ENCODE measurements around the gene CREB3.

The CREB3 gene

GRCh38 chr9:35781066-35781465 lies 48.6 kb downstream of the CREB3 start:
- DNase-seq (ENCODE audit: low spot score): no peak

DNA sequence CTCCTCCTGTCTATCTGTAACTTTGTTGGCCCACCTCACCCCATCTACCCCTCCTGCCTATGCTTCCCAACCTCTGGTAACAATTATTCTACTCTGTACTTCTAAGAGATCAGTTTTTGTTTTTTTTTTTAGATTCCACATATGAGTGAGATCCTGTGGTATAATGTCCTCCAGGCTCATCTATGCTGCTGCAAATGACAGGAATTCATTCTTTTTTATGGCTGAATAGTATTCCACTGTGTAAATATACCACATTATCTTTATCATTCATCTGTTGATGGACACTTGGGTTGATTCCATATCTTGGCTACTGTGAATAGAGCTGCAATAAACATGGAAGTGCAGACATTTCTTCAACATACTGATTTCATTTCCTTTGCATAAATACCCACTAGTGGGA lies 51.0 kb downstream of the CREB3 start:
- DNase-seq (ENCODE audit: low spot score): no peak

Measured in globus pallidus (tissue), 1 donor.